HEK293 (cell line): ENCODE results near the gene NIT1.
A peak's percentile ranks its signal among the peaks of the same experiment; 100 is the strongest.

Experiments used
- FEZF1 ChIP-seq: fragments of 450-650 bp; formaldehyde crosslinking; IDR thresholded peaks from 2 replicates; pipeline ENCODE4 v1.5.1; 2016; ENCODE audit warnings: missing biosample characterization, missing genetic modification characterization
- HOXA7 ChIP-seq: sonication (generic); formaldehyde crosslinking; IDR thresholded peaks from 2 replicates; pipeline ENCODE4 v1.8.1; 2022; ENCODE audit warnings: missing genetic modification reagents, borderline replicate concordance
- KLF16 ChIP-seq: fragments of 450-650 bp; formaldehyde crosslinking; IDR thresholded peaks from 2 replicates; pipeline ENCODE4 v1.5.1; 2017; ENCODE audit warnings: missing biosample characterization, missing genetic modification characterization
- REPIN1 ChIP-seq: fragments of 450-650 bp; formaldehyde crosslinking; IDR thresholded peaks from 2 replicates; pipeline ENCODE4 v1.5.1; 2017; ENCODE audit warnings: missing biosample characterization, missing genetic modification characterization, low read depth
- TCF7L2 ChIP-seq: IDR thresholded peaks from 2 replicates; pipeline ENCODE4 v1.6.1; 2011; ENCODE audit warnings: low read depth, mild to moderate bottlenecking, inconsistent platforms, low read length, moderate library complexity, borderline replicate concordance
- ZBTB10 ChIP-seq: fragments of 450-650 bp; formaldehyde crosslinking; IDR thresholded peaks from 2 replicates; pipeline ENCODE4 v1.5.1; 2016; ENCODE audit warnings: missing biosample characterization, missing genetic modification characterization
- ZNF146 ChIP-seq: fragments of 450-650 bp; formaldehyde crosslinking; IDR thresholded peaks from 2 replicates; pipeline ENCODE4 v1.5.1; 2016; ENCODE audit warnings: missing biosample characterization, missing genetic modification characterization
- ZNF157 ChIP-seq: fragments of 450-650 bp; formaldehyde crosslinking; IDR thresholded peaks from 2 replicates; pipeline ENCODE4 v1.5.1; 2016; ENCODE audit warnings: missing biosample characterization, missing genetic modification characterization
- ZNF16 ChIP-seq: fragments of 450-650 bp; formaldehyde crosslinking; IDR thresholded peaks from 2 replicates; pipeline ENCODE4 v1.5.1; 2016; ENCODE audit warnings: low read depth, missing biosample characterization, missing genetic modification characterization
- ZNF202 ChIP-seq: fragments of 450-650 bp; formaldehyde crosslinking; IDR thresholded peaks from 2 replicates; pipeline ENCODE4 v1.5.1; 2016; ENCODE audit warnings: missing biosample characterization, missing genetic modification characterization, borderline replicate concordance
- ZNF48 ChIP-seq: fragments of 450-650 bp; formaldehyde crosslinking; IDR thresholded peaks from 2 replicates; pipeline ENCODE4 v1.5.1; 2016; ENCODE audit warnings: missing biosample characterization, missing genetic modification characterization
- ZNF548 ChIP-seq: fragments of 450-650 bp; formaldehyde crosslinking; IDR thresholded peaks from 2 replicates; pipeline ENCODE4 v1.5.1; 2016; ENCODE audit warnings: missing biosample characterization, missing genetic modification characterization
- ZNF558 ChIP-seq: fragments of 450-650 bp; formaldehyde crosslinking; IDR thresholded peaks from 2 replicates; pipeline ENCODE4 v1.5.1; 2016; ENCODE audit warnings: missing biosample characterization, missing genetic modification characterization
- ZNF571 ChIP-seq: fragments of 450-650 bp; formaldehyde crosslinking; IDR thresholded peaks from 2 replicates; pipeline ENCODE4 v1.5.0; 2017; ENCODE audit warnings: missing biosample characterization, missing genetic modification characterization
- ZNF621 ChIP-seq: fragments of 450-650 bp; formaldehyde crosslinking; IDR thresholded peaks from 2 replicates; pipeline ENCODE4 v1.5.1; 2017; ENCODE audit warnings: missing biosample characterization, missing genetic modification characterization
- ZNF660 ChIP-seq: fragments of 450-650 bp; IDR thresholded peaks from 2 replicates; pipeline ENCODE4 v1.5.1; 2018; ENCODE audit warnings: missing biosample characterization, mild to moderate bottlenecking, missing genetic modification characterization
- ZNF670 ChIP-seq: fragments of 450-650 bp; formaldehyde crosslinking; IDR thresholded peaks from 2 replicates; pipeline ENCODE4 v1.5.1; 2016; ENCODE audit warnings: missing biosample characterization, missing genetic modification characterization, low read depth
- ZNF704 ChIP-seq: fragments of 450-650 bp; formaldehyde crosslinking; IDR thresholded peaks from 2 replicates; pipeline ENCODE4 v1.5.1; 2016; ENCODE audit warnings: missing biosample characterization, missing genetic modification characterization
- ZSCAN23 ChIP-seq: fragments of 450-650 bp; formaldehyde crosslinking; IDR thresholded peaks from 2 replicates; pipeline ENCODE4 v1.5.1; 2016; ENCODE audit warnings: missing biosample characterization, missing genetic modification characterization
- ZXDB ChIP-seq: fragments of 450-650 bp; formaldehyde crosslinking; IDR thresholded peaks from 2 replicates; pipeline ENCODE4 v1.5.1; 2016; ENCODE audit warnings: missing biosample characterization, missing genetic modification characterization
- TF ChIP-seq, protein P1 (sequence below): fragments of 450-650 bp; formaldehyde crosslinking; IDR thresholded peaks from 2 replicates; pipeline ENCODE4 v1.5.1; 2016; ENCODE audit warnings: missing biosample characterization, missing genetic modification characterization
- TF ChIP-seq, protein P2 (sequence below): fragments of 450-650 bp; formaldehyde crosslinking; IDR thresholded peaks from 2 replicates; pipeline ENCODE4 v1.5.1; 2016; ENCODE audit warnings: missing biosample characterization, missing genetic modification characterization
- TF ChIP-seq, protein P3 (sequence below): fragments of 450-650 bp; formaldehyde crosslinking; IDR thresholded peaks from 2 replicates; pipeline ENCODE4 v1.5.1; 2017; ENCODE audit warnings: missing biosample characterization, missing genetic modification characterization
- TF ChIP-seq, protein P4 (sequence below): fragments of 450-650 bp; formaldehyde crosslinking; IDR thresholded peaks from 2 replicates; pipeline ENCODE4 v1.5.1; 2016; ENCODE audit warnings: missing biosample characterization, missing genetic modification characterization

NIT1 gene

GRCh38 chr1:161165742-161166668, 48.1 kb downstream of the NIT1 start, which contains the start of gene PPOX (continued):
- no peak for TF ChIP-seq ZNF670 (tag by site-specific recombination)
- no peak for TF ChIP-seq ZNF157 (tag by site-specific recombination)
- no peak for TF ChIP-seq ZNF202 (tag by site-specific recombination)
- TF ChIP-seq ZNF16, result no peak
- TF ChIP-seq ZNF621 (tag by site-specific recombination), result no peak
- TF ChIP-seq ZNF558 (tag by site-specific recombination), result no peak
- no peak for TF ChIP-seq ZNF548 (tag by site-specific recombination)
- peak; percentile 74; the same call in 1 of the 2 replicates for TF ChIP-seq ZBTB10 (tag by site-specific recombination)
- TF ChIP-seq ZSCAN23 (tag by site-specific recombination), result 0 out of 2 replicates have a peak, but pooled peaks have one; percentile 16
- TF ChIP-seq, protein P1, sequence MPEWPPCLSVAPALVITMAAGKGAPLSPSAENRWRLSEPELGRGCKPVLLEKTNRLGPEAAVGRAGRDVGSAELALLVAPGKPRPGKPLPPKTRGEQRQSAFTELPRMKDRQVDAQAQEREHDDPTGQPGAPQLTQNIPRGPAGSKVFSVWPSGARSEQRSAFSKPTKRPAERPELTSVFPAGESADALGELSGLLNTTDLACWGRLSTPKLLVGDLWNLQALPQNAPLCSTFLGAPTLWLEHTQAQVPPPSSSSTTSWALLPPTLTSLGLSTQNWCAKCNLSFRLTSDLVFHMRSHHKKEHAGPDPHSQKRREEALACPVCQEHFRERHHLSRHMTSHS (tag by site-specific recombination), result no peak
- TF ChIP-seq, protein P2, sequence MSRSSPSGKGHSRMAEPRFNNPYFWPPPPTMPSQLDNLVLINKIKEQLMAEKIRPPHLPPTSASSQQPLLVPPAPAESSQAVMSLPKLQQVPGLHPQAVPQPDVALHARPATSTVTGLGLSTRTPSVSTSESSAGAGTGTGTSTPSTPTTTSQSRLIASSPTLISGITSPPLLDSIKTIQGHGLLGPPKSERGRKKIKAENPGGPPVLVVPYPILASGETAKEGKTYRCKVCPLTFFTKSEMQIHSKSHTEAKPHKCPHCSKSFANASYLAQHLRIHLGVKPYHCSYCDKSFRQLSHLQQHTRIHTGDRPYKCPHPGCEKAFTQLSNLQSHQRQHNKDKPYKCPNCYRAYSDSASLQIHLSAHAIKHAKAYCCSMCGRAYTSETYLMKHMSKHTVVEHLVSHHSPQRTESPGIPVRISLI (tag by site-specific recombination), result no peak
- no peak for TF ChIP-seq HOXA7 (CRISPR knock-in tag)
- TF ChIP-seq ZNF660 (tag by site-specific recombination), result peak; percentile 15; the same call in 1 of the 2 replicates
- TF ChIP-seq ZNF704 (tag by site-specific recombination), result no peak
- peak; percentile 66 for TF ChIP-seq ZXDB (tag by site-specific recombination)
- TF ChIP-seq, protein P3, sequence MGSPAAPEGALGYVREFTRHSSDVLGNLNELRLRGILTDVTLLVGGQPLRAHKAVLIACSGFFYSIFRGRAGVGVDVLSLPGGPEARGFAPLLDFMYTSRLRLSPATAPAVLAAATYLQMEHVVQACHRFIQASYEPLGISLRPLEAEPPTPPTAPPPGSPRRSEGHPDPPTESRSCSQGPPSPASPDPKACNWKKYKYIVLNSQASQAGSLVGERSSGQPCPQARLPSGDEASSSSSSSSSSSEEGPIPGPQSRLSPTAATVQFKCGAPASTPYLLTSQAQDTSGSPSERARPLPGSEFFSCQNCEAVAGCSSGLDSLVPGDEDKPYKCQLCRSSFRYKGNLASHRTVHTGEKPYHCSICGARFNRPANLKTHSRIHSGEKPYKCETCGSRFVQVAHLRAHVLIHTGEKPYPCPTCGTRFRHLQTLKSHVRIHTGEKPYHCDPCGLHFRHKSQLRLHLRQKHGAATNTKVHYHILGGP, result no peak
- no peak; the same call in 1 of the 2 replicates for TF ChIP-seq TCF7L2
- no peak for TF ChIP-seq ZNF48
- TF ChIP-seq FEZF1 (tag by site-specific recombination), result 0 out of 2 replicates have a peak, but pooled peaks have one; percentile 17
- TF ChIP-seq, protein P4, sequence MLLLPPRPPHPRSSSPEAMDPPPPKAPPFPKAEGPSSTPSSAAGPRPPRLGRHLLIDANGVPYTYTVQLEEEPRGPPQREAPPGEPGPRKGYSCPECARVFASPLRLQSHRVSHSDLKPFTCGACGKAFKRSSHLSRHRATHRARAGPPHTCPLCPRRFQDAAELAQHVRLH (tag by site-specific recombination), result peak; percentile 12; the same call in 1 of the 2 replicates
- TF ChIP-seq ZNF571 (tag by site-specific recombination), result no peak
- peak; percentile 95 for TF ChIP-seq KLF16 (tag by site-specific recombination)
- TF ChIP-seq REPIN1 (tag by site-specific recombination), result no peak
- TF ChIP-seq ZNF146, result no peak
